Measurements from ENCODE around the gene WDR53. TPM values are rescaled to one million over a fixed set of nuclear protein-coding genes. Genes with fewer than 3 reads are reported as not detected.

Gene WDR53
- total and polyA plus RNA-seq, 12 donors = 5.8 to 14.7 (median 8.2) TPM

- intact Hi-C loops (cut with DNase I) = loop anchor here in 6 of 10 donors (10.0 kb wide), 3 partner anchors 143 to 543 kb away; no protein-coding TSS in a partner anchor
- H3K27me3 ChIP-seq = peaks cover 0 to 10% (median 0%) of the 10 kb centered on the region in 7 donors
- DNase-seq (no peak), ATAC-seq (no peak)
- H3K9me3 ChIP-seq = peaks cover 0 to 9% (median 0%) of the 10 kb centered on the region in 11 donors
- H3K36me3 ChIP-seq = no peaks in the 10 kb centered on the region
- H3K4me1 ChIP-seq = peaks cover 0 to 10% (median 3%) of the 10 kb centered on the region in 9 donors
- TF ChIP-seq CTCF (IDR thresholded peaks at IDR 0.05) = no peak
- 81 to 90% methylated on average over 4 of the region's 4 CpGs for WGBS, 2 donors
- no peak overlapping the region for H3K27ac ChIP-seq
- no peak overlapping the region for H3K4me3 ChIP-seq
Measured at GRCh38 chr3:196531418-196531817, 36.9 kb downstream of the WDR53 start.

GRCh38 chr3:196528639-196529233 is 39.6 kb downstream of the WDR53 start:
- peak; percentile 37 to 92 (median 74) for TF ChIP-seq CTCF (IDR thresholded peaks at IDR 0.05)
- Histone ChIP-seq H3K4me3 (peak overlapping the region; percentile 21 to 60 (median 46)), H3K27ac (peak overlapping the region in 3 of 10 donors; percentile 56 to 70 (median 57)), H3K27me3 (peaks cover 0 to 10% (median 0%) of the 10 kb centered on the region in 7 donors), H3K9me3 (peaks cover 0 to 9% (median 0%) of the 10 kb centered on the region in 11 donors), H3K4me1 (peaks cover 0 to 10% (median 3%) of the 10 kb centered on the region in 9 donors), H3K36me3 (no peaks in the 10 kb centered on the region)
- DNase-seq (peak; percentile 32 to 83), ATAC-seq (peak; percentile 87 to 99 (median 96))
- intact Hi-C loops (cut with DNase I) = loop anchor here in 2 of 10 donors (5.0 to 10.0 kb wide), 2 partner anchors 159 to 284 kb away; no protein-coding TSS in a partner anchor
- WGBS, 2 donors = 5% methylated on average over 50 to 52 of the region's 52 CpGs

GRCh38 chr3:196525141-196525540 is 43.2 kb downstream of the WDR53 start:
- H3K4me3 ChIP-seq = no peak overlapping the region
- H3K27ac ChIP-seq = no peak overlapping the region
- peaks cover 0 to 26% (median 5%) of the 10 kb centered on the region in 11 donors for H3K9me3 ChIP-seq
- intact Hi-C loops (cut with DNase I) = loop anchor here in 2 of 10 donors (5.0 to 10.0 kb wide), 2 partner anchors 162 to 280 kb away; no protein-coding TSS in a partner anchor
- peaks cover 0 to 10% (median 3%) of the 10 kb centered on the region in 9 donors for H3K4me1 ChIP-seq
- H3K27me3 ChIP-seq = peaks cover 0 to 9% (median 0%) of the 10 kb centered on the region in 7 donors
- ATAC-seq (no peak), DNase-seq (no peak)
- TF ChIP-seq CTCF (IDR thresholded peaks at IDR 0.05) = no peak
- 72 to 81% methylated on average over 4 of the region's 4 CpGs for WGBS, 2 donors
- no peaks in the 10 kb centered on the region for H3K36me3 ChIP-seq

- ATAC-seq (no peak), DNase-seq (no peak)
- peaks cover 0 to 32% (median 11%) of the 10 kb centered on the region in 11 donors for H3K9me3 ChIP-seq
- peaks cover 0 to 10% (median 3%) of the 10 kb centered on the region in 9 donors for H3K4me1 ChIP-seq
- peaks cover 0 to 9% (median 0%) of the 10 kb centered on the region in 7 donors for H3K27me3 ChIP-seq
- H3K27ac ChIP-seq = no peak overlapping the region
- intact Hi-C loops (cut with DNase I) = loop anchor here in 3 of 10 donors (5.0 to 10.0 kb wide), 2 partner anchors 272 to 280 kb away; no protein-coding TSS in a partner anchor
- no peaks in the 10 kb centered on the region for H3K36me3 ChIP-seq
- 49 to 59% methylated on average over 5 of the region's 5 CpGs for WGBS, 2 donors
- peak in 1 of 9 donors; percentile 13 for TF ChIP-seq CTCF (IDR thresholded peaks at IDR 0.05)
- H3K4me3 ChIP-seq = no peak overlapping the region
Measured at GRCh38 chr3:196524527-196524926, 43.8 kb downstream of the WDR53 start.

Measured in heart right ventricle (tissue), 16 donors.